HG02981 (cell line): Measurements from ENCODE around the gene RANBP9.

Experiments used
- ATAC-seq: cut with Tn5 transposase; IDR thresholded peaks from one replicate; pipeline ENCODE4 v1.9.1; 2021; ENCODE audit warnings: mild to moderate bottlenecking, moderate library complexity; ENCODE audit not compliant: unreplicated experiment

Gene RANBP9

DNA sequence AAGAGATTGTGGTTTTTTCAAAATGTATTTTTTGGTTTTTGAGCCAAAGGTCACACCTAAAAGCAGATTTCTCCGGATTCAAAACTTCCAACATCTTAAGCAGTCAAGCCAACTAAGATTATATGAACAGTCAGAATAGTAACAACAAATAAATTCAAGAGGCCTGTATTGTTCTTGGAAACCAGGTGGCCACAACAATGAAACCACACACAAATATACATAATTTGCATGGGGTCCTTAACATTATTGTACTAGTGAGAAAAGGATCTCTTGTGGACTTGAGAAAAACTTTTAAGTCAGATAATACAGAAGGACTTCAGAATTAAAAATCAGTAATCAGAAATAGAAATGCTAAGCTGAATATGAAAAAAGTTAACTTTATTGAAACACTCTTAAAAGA is 55.9 kb downstream of the RANBP9 start:
- no peak for ATAC-seq

DNA sequence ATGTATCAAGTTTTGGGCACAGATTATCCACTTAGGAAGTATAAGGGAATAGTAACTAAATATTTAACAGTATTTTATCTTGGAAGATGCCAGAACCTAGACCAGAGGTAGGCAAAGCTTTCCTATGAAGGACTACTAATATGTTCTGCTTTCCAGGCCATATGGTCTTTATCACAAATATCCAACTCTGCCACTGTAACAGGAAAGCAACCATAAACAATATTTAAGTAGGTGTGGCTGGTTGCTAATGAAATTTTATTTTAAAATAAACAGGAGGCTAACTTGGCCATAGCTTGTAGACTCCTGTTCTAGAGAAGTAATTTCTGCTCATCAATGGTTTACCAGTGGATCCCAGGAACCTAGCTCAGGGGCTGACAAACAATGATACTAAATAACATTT is 57.1 kb downstream of the RANBP9 start:
- ATAC-seq, result no peak

DNA sequence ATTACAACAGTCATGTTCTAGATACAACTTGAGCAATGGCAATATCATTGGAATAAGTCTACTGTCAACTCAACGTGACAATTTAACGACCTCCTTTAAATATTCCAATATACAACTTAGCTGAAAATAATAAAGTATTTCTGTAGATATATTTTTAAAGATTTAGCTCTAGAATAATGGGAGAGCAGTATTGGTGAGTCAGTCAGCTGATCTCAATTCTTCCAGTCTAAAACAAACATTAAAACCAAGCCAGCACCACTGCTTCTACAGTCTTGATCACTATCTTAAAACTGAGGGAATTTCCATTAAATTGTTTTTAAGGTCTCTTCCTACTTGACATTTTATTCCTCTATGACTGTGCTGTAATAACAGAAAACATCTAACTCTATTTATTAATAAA is 58.3 kb downstream of the RANBP9 start:
- no peak for ATAC-seq

GRCh38 chr6:13649393-13649792 is 62.2 kb downstream of the RANBP9 start:
- no peak for ATAC-seq

- no peak for ATAC-seq
Observed at GRCh38 chr6:13648850-13649249, 62.8 kb downstream of the RANBP9 start.

GRCh38 chr6:13643125-13643524 is 68.5 kb downstream of the RANBP9 start:
- no peak for ATAC-seq

DNA sequence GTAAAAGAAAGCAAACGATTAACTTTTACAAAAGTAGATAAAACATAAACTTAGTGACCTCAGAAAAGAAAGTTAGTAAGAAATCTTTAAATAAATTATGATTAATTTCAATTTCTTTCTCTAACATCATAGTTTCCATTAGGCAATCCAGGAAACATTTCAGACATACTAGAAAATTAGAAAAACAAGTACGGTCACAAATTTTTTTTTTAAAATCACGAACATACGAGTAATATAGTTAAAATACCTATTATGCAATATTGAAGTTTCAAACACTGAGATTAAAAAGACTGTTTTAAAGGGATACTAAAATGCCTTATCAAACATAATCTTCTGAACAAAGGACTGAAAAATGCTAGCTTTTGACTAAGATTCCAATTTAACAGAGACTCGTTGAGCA is 70.3 kb downstream of the RANBP9 start:
- ATAC-seq, result no peak

GRCh38 chr6:13638626-13639025 is 73.0 kb downstream of the RANBP9 start:
- ATAC-seq, result no peak

- ATAC-seq, result no peak
Observed at GRCh38 chr6:13638014-13638413, 73.6 kb downstream of the RANBP9 start.

DNA sequence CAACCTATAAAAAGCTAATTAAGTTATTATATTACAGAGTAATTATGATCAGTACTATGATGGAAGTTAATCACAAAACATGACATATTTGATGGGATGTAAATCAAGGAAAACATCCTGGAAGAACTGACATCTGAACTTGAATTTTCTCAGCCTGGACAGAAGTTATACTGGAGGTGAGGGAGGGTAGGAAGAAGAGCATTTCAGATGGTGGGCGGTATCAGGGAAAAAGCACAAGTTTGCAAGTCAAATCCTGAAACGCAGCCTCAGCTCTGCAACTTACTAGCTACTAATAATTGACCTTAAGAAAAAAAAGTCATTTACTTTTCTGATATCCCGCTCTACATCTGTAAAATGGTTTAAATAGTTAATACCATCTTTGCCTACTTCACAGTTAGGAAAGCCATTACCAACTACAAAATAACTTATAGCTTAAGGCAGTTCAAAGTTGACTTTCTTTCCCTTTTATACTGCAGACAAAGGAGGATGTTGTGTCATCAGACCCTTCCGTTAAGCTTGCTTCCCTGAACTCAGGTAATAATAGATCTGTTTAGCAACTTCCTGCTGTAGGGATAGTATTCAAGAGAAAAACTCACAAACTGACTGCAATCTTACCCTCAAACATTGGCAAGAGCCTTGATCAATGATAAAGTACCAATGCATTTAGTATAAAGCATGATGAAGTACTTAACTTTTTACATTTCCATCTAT is 75.5 kb downstream of the RANBP9 start:
- ATAC-seq, result no peak

GRCh38 chr6:13633343-13633742 is 78.3 kb downstream of the RANBP9 start:
- ATAC-seq, result no peak

- no peak for ATAC-seq
Observed at GRCh38 chr6:13630499-13630898, 81.1 kb downstream of the RANBP9 start.

DNA sequence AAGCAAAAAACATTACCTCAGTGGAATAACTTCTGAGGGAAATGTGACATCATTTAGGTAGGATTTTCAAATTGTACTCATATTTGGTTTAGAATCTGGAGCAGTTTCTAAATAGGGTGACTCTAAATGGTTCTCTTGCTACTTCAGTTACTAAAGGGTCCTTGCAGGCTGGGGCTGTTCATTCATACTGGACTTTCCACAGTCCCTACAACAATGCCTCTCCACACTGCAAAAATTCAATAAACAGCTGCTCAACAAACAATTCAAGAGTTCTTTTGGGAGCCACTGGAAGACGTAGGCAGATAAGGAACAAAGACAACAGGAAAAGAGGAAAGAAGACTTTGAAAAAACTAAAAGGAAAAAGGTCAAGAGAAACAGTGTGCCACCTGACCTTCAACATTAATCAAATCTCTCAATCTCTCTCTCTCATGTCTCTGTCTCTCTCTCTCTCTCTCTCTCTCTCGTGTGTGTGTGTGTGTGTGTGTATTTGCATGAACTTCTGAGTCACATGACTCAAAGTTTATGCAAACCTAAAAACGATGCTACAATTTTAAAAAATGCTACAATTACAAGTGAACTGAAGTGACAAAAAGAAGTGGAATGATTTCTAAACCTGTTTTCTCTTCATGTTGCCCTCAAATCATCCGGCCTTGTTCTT is 82.0 kb downstream of the RANBP9 start:
- ATAC-seq, result no peak

- no peak for ATAC-seq
Observed at GRCh38 chr6:13624871-13625288, 86.8 kb downstream of the RANBP9 start.

DNA sequence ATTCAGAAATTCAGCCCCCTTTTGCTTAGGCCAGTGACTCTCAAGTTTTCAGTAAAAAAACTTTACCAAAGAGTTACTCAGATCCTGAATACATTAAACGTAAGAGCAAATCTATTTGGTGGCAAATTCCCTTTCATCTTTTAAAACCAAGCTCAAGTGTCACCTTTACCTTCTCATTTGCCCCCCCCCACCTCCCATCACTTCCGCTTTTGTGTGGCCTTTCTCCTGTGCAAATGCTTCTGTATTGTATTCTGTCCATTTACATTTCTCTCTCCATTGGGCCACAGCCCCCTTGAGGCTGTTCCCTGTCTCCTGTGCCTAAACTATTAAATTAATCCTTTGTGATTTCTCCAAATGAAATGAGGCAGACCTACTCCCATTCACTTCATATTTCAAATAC is 94.6 kb downstream of the RANBP9 start:
- no peak for ATAC-seq

- peak; percentile 13 for ATAC-seq
Observed at GRCh38 chr6:13615792-13616120, 95.9 kb downstream of the RANBP9 start.

DNA sequence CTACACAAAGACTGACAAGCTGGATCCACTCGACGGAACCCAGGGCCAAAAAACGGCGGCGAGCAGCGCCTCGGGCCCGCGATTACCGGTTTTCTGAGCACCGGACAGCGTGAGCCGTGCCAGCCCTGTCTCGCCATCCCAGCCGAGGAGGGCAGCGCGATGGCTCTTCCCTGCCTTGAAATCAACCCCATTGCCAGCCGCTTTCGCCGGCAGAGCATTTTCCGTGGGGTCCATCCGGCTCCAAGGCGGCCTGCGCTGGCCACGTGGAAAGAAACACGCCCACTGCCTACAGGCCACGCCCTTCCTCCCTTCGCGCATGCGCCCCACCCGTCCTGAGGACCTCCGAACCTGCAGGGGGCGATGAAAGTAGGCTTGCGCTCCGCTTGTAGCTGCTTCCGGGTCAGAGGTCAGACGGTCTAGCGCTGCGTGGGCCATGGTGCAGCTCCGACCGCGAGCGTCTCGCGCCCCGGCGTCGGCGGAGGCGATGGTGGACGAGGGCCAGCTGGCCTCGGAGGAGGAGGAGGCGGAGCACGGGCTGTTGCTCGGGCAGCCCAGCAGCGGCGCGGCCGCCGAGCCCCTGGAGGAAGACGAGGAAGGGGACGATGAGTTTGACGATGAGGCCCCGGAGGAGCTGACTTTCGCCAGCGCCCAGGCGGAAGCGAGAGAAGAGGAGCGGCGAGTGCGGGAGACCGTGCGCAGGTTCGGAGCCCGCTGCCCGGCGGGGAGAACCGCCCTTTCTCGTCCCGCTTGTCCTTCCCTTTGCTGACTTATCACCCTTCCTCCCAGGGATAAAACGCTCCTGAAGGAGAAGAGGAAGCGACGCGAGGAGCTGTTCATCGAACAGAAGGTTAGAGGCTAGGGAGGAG is 96.5 kb downstream of the RANBP9 start, which contains the start of gene NOL7:
NOL7 (plus strand) TSS at position 410 of the 866 bp plus-strand sequence; CDS start at position 434, 24 bp downstream.
- ATAC-seq, result peak; percentile 93

- ATAC-seq, result peak; percentile 17
Observed at GRCh38 chr6:13614126-13614925, 97.3 kb downstream of the RANBP9 start.

DNA sequence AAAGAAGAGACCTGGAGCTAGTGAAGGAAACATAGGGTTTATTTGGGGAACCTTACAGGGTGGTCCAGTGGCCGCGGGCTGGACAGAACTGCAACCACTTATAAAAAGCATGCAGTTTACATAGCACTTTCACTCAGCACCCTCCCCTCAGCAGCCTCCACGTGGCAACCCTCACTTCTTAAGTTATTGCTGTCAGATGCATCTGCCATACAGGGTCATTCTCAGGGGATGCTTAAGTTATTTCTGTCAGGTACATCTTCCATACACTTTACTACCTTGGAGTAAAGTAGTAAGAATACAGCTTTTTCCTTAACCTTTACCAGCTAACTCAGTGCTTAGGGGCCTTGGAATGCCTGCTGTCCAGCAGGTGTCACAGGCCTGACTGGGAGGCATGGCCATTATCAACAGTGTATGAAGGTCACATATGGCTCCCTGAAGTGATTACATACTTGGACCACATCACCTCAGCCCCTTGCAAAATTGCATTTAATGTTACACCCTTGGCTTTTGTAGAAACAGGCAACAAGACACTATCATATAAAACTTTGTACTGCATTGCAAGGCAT is 98.5 kb downstream of the RANBP9 start:
- ATAC-seq, result no peak

DNA sequence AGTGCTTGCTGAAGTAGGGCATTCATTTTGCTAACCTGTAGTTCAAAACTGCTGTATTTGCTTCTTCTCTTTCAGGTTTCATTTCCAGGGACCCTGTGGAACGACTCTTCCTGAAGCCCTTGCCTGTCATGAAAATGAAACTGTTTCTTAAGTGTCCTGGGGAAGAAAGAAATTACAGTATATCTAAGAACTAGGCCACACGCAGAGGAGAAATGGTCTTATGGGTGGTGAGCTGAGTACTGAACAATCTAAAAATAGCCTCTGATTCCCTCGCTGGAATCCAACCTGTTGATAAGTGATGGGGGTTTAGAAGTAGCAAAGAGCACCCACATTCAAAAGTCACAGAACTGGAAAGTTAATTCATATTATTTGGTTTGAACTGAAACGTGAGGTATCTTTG is 99.9 kb downstream of the RANBP9 start:
- no peak for ATAC-seq

DNA sequence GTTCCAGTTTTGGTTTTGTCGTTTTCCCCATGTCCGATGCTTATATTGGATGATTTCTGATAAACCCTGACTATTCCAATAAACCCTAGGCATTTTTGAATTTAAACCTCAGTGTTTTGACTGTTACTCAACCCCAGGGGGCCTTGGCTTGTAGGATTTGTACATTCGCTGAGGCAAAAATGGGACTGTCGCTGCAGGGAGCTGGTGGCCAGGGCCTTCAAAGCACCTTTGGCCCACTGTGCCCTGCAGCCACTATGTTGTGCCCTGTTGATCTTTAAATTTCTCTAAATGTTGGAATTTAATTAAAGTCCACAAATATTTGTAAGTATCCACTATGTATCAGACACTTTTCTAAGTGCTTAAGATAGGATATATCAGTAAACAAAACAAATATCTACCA is 106.0 kb downstream of the RANBP9 start:
- no peak for ATAC-seq
